ENCODE measurements around the gene MTHFD1L.

GRCh38 chr6:150975136-150975535, 109.6 kb downstream of the MTHFD1L start:
- no peak for TF ChIP-seq CTCF (IDR thresholded peaks at IDR 0.05)
- no peak for TF ChIP-seq POLR2A (IDR thresholded peaks at IDR 0.05)

All from Peyer's patch (tissue), 4 donors.